Astrocyte of the cerebellum (primary cell): ENCODE measurements around the gene DPP6.

Experiments
- DNase-seq: peaks from one replicate; pipeline ENCODE4 v3.0.0-alpha.2; 2011; ENCODE audit warnings: low read depth
- H3K4me3 ChIP-seq: 2 replicates; pipeline ENCODE4 v1.5.1; 2011; ENCODE audit warnings: mild to moderate bottlenecking, low read depth, low read length, moderate library complexity
- CTCF ChIP-seq: IDR thresholded peaks from 2 replicates; pipeline ENCODE4 v1.5.1; 2012; ENCODE audit warnings: low read length, low read depth, moderate library complexity, mild to moderate bottlenecking; ENCODE audit errors: missing control alignments
- in situ Hi-C: cut with HindIII; loops from 2 replicates; pipeline ENCODE4 v1.10.0; 2017; ENCODE audit warnings: low sequenced_read_pairs

The DPP6 gene

GRCh38 chr7:154475864-154476263 lies 423.7 kb downstream of the DPP6 start:
- H3K4me3 ChIP-seq: no peak overlapping the region
- no peak for DNase-seq
- TF ChIP-seq CTCF: no peak
- in situ Hi-C loops: no loop called here

- no peak for TF ChIP-seq CTCF
- H3K4me3 ChIP-seq: no peak overlapping the region
- in situ Hi-C loops: no loop called here
- no peak for DNase-seq
Measured at GRCh38 chr7:154480817-154481216, 428.6 kb downstream of the DPP6 start.

- no peak for DNase-seq
- in situ Hi-C loops: no loop called here
- TF ChIP-seq CTCF: no peak
- H3K4me3 ChIP-seq: no peak overlapping the region
Measured at GRCh38 chr7:154482863-154483262, 430.7 kb downstream of the DPP6 start.

GRCh38 chr7:154484406-154484805 lies 432.2 kb downstream of the DPP6 start:
- in situ Hi-C loops: no loop called here
- H3K4me3 ChIP-seq: no peak overlapping the region
- no peak for DNase-seq
- TF ChIP-seq CTCF: no peak

GRCh38 chr7:154484943-154485342 lies 432.7 kb downstream of the DPP6 start:
- no peak for TF ChIP-seq CTCF
- H3K4me3 ChIP-seq: no peak overlapping the region
- in situ Hi-C loops: no loop called here
- DNase-seq: no peak

- no peak overlapping the region for H3K4me3 ChIP-seq
- no peak for DNase-seq
- in situ Hi-C loops: no loop called here
- no peak for TF ChIP-seq CTCF
Measured at GRCh38 chr7:154489897-154490296, 437.7 kb downstream of the DPP6 start.

DNA sequence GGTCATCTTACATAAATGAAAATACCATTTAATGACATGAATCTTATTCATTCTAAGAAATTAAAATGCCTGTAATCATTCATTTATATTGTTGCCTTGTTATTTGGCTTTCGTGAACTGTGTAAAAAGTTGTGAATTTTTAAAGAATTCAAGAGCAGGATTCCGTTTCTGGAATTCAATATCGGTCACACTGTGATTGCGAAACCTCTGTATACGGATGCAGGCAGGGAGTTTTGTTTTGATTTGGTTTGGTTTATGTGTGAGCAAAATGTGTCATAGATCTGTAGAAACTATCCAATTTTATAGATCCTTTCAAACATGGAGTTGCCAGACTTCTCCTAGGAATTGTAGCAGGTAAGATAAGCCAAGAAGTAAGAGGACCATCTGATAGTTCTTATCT lies 441.4 kb downstream of the DPP6 start:
- DNase-seq: no peak
- TF ChIP-seq CTCF: no peak
- in situ Hi-C loops: no loop called here
- H3K4me3 ChIP-seq: no peak overlapping the region
